K562 (cell line): Measurements from ENCODE around the gene RNFT2. TPM values are rescaled to one million over a fixed set of nuclear protein-coding genes. Genes with fewer than 3 reads are reported as not detected.

ENCODE experiments used
- ATF7 ChIP-seq: fragments of 450-650 bp; IDR thresholded peaks from 2 replicates; pipeline ENCODE4 v1.7.1; 2014; ENCODE audit warnings: mild to moderate bottlenecking, moderate library complexity
- CBFB ChIP-seq: sonication (generic); formaldehyde crosslinking; IDR thresholded peaks from 2 replicates; pipeline ENCODE4 v1.4.0; 2020; ENCODE audit warnings: mild to moderate bottlenecking, missing genetic modification reagents
- ETS1 ChIP-seq: conservative IDR thresholded peaks from 2 replicates; pipeline ENCODE4 v1.6.1; 2011; ENCODE audit warnings: low read depth, mild to moderate bottlenecking, low read length; ENCODE audit not compliant: control insufficient read depth
- GMEB1 ChIP-seq: fragments of 250-450 bp; sonication (Bioruptor Pico); IDR thresholded peaks from 2 replicates; pipeline ENCODE4 v1.4.0; 2020; ENCODE audit warnings: mild to moderate bottlenecking
- HDAC1 ChIP-seq, 2 experiments: fragments of 450-650 bp; IDR thresholded peaks; 2 replicates each; pipeline ENCODE4 v1.6.1; 2016 to 2017; ENCODE audit warnings: inconsistent platforms in 1 of 2, mild to moderate bottlenecking in 1 of 2, moderate library complexity in 1 of 2
- KDM5B ChIP-seq: fragments of 200-600 bp; sonication (generic); IDR thresholded peaks from 2 replicates; pipeline ENCODE4 v1.6.1; 2012; ENCODE audit warnings: low read depth, mild to moderate bottlenecking, moderate library complexity, low read length, control low read depth, inconsistent platforms; ENCODE audit not compliant: insufficient replicate concordance
- KLF1 ChIP-seq: fragments of 450-650 bp; IDR thresholded peaks from 2 replicates; pipeline ENCODE4 v1.6.1; 2016; ENCODE audit warnings: missing genetic modification characterization, missing compliant biosample characterization
- POLR2G ChIP-seq: fragments of 200-400 bp; formaldehyde crosslinking; IDR thresholded peaks from 2 replicates; pipeline ENCODE4 v1.6.1; 2017; ENCODE audit warnings: low read depth, mild to moderate bottlenecking, antibody characterized with exemption, low read length, moderate library complexity
- RBBP5 ChIP-seq: fragments of 200-600 bp; sonication (generic); IDR thresholded peaks from 2 replicates; pipeline ENCODE4 v1.6.1; 2012; ENCODE audit warnings: borderline replicate concordance, mild to moderate bottlenecking, low read length, control low read depth, inconsistent platforms; ENCODE audit not compliant: insufficient read depth, poor library complexity, severe bottlenecking
- RBFOX2 ChIP-seq: fragments of 200-400 bp; formaldehyde crosslinking; IDR thresholded peaks from 2 replicates; pipeline ENCODE4 v1.6.1; 2017; ENCODE audit warnings: low read depth, mild to moderate bottlenecking, low read length, moderate library complexity
- SIX5 ChIP-seq, 2 experiments: IDR thresholded peaks; 2 replicates each; pipeline ENCODE4 v1.6.1; 2011; ENCODE audit warnings: low read length in 2 of 2, borderline replicate concordance in 1 of 2, low read depth in 1 of 2, mild to moderate bottlenecking in 1 of 2, moderate library complexity in 1 of 2; ENCODE audit not compliant: insufficient read depth in 1 of 2
- TAF1 ChIP-seq: IDR thresholded peaks from 2 replicates; pipeline ENCODE4 v1.6.1; 2011; ENCODE audit warnings: mild to moderate bottlenecking, low read length, moderate library complexity; ENCODE audit not compliant: insufficient read depth, control insufficient read depth, severe bottlenecking; ENCODE audit errors: extremely low read depth
- YY1 ChIP-seq, 3 experiments: IDR thresholded peaks; 2 replicates each; pipeline ENCODE4 v1.6.1; 2011; ENCODE audit warnings: low read length in 2 of 3, mild to moderate bottlenecking in 2 of 3, moderate library complexity in 2 of 3, borderline replicate concordance in 1 of 3, control low read depth in 1 of 3, low read depth in 1 of 3; ENCODE audit not compliant: insufficient read depth in 3 of 3, insufficient replicate concordance in 2 of 3, control insufficient read depth in 1 of 3, insufficient read length in 1 of 3; ENCODE audit errors: extremely low read depth in 1 of 3
- ZBTB12 ChIP-seq: fragments of 250-450 bp; sonication (Bioruptor Pico); IDR thresholded peaks from 2 replicates; pipeline ENCODE4 v1.4.0; 2020
- ZNF639 ChIP-seq, 2 experiments: fragments of 200-800 bp in 1 of 2; sonication (Bioruptor generic) in 1 of 2; sonication (generic) in 1 of 2; formaldehyde crosslinking in 1 of 2; IDR thresholded peaks in 1 of 2; conservative IDR thresholded peaks in 1 of 2; 2 replicates each; pipeline versions ENCODE4 v1.5.0 to v1.6.1; 2016 to 2020; ENCODE audit warnings: missing compliant biosample characterization in 1 of 2, missing genetic modification characterization in 1 of 2, missing genetic modification reagents in 1 of 2
- ZNF699 ChIP-seq: fragments of 250-450 bp; sonication (Bioruptor Pico); IDR thresholded peaks from 2 replicates; pipeline ENCODE4 v1.8.0; 2021; ENCODE audit warnings: mild to moderate bottlenecking, moderate library complexity; ENCODE audit not compliant: insufficient replicate concordance
- polyA plus RNA-seq, 8 experiments: library from polyadenylated mRNA; depleted of rRNA in 4 of 8; stranded (reverse) in 5 of 8; unstranded in 3 of 8; fragments of >200 nt; fragmentation: Nextera tagmentation in 2 of 8; fragmentation: Illumina TruSeq in 1 of 8; extraction: Ambion mirVana in 2 of 8; extraction: Trizol in 1 of 8; gene quantifications; 2 replicates each; pipeline versions ENCODE4 v1.2.1 to v1.2.3, GENCODE V29; 2011 to 2014; ENCODE audit warnings: inconsistent platforms in 1 of 8, missing spikeins in 1 of 8
- total RNA-seq, 7 experiments: library from RNA; depleted of rRNA in 6 of 7; stranded (reverse); fragments of >200 nt in 6 of 7; fragmentation: Illumina TruSeq in 2 of 7; extraction: Trizol in 2 of 7; gene quantifications; 2 replicates each; pipeline versions ENCODE4 v1.2.1 to v1.2.3, GENCODE V29; 2011 to 2021; ENCODE audit warnings: low replicate concordance in 1 of 7

RNFT2 gene
- total and polyA plus RNA-seq, 9 of the 15 experiments (the other 6 are each of a cell fraction or from before 2014, with no cell fraction given) = 3.6 to 26.3 (median 9.5) TPM

GRCh38 chr12:116818948-116819832, 81.1 kb downstream of the RNFT2 start (continued):
- peak; percentile 85 for TF ChIP-seq KDM5B
- TF ChIP-seq ZNF699 (CRISPR knock-in tag) = no peak
- peak in 1 of 2 experiments; percentile 74; a peak in 2 of 4 replicates for TF ChIP-seq HDAC1 (IDR thresholded peaks at IDR 0.05)
- TF ChIP-seq YY1 (IDR thresholded peaks at IDR 0.05; ENCODE audit: borderline replicate concordance in 1 of 3, control insufficient read depth in 1 of 3, extremely low read depth in 1 of 3, insufficient read depth in 3 of 3, insufficient read length in 1 of 3, insufficient replicate concordance in 2 of 3, low read depth in 1 of 3, low read length in 2 of 3) = peak; percentile 81 to 97 (median 96)
- TF ChIP-seq SIX5 (IDR thresholded peaks at IDR 0.05; ENCODE audit: borderline replicate concordance in 1 of 2, insufficient read depth in 1 of 2, low read depth in 1 of 2, low read length in 2 of 2) = 0 out of 4 replicates have a peak, but pooled peaks of 1 of the 2 experiments have one; percentile 7
- TF ChIP-seq POLR2G = peak; percentile 93
- peak; percentile 83 for TF ChIP-seq TAF1
- peak in 1 of 2 experiments; percentile 98; a peak in 2 of 4 replicates for TF ChIP-seq ZNF639 (CRISPR knock-in tag; conservative IDR thresholded peaks at IDR 0.05 in 1 of 2, IDR thresholded peaks at IDR 0.05 in 1 of 2)
- peak; percentile 83 for TF ChIP-seq ETS1
- peak; percentile 73 for TF ChIP-seq GMEB1 (CRISPR knock-in tag)
- TF ChIP-seq ATF7 = peak; percentile 100
- TF ChIP-seq CBFB (CRISPR knock-in tag) = no peak
- TF ChIP-seq RBBP5 = peak; percentile 92
- TF ChIP-seq RBFOX2 = peak; percentile 91
- TF ChIP-seq KLF1 = peak; percentile 37; the same call in 1 of the 2 replicates
- peak; percentile 97 for TF ChIP-seq ZBTB12 (CRISPR knock-in tag)
